ENCODE data around the gene PMF1.
"Not testable (repeated sequence)": the region's sequence is repeated elsewhere in the genome, so short reads cannot be mapped to it uniquely, and the experiment has no call there.

The PMF1 gene

GRCh38 chr1:156212833-156213643, at the start of gene PMF1:
TSS of gene PMF1 (plus strand) at chr1:156213007. CDS start at chr1:156213016, 9 bp downstream.
- peak; percentile 92 for DNase-seq

- no peak for DNase-seq
Measured at GRCh38 chr1:156163712-156164111, 49.1 kb upstream of the PMF1 start.

- DNase-seq = no peak
Measured at GRCh38 chr1:156164125-156164831, 48.5 kb upstream of the PMF1 start.

GRCh38 chr1:156165083-156165482, 47.7 kb upstream of the PMF1 start:
- peak; percentile 30 for DNase-seq

GRCh38 chr1:156167536-156167935, 45.3 kb upstream of the PMF1 start:
- no peak for DNase-seq

GRCh38 chr1:156172696-156173470, 39.9 kb upstream of the PMF1 start:
- DNase-seq = no peak

GRCh38 chr1:156176610-156177210, 36.1 kb upstream of the PMF1 start:
- DNase-seq = no peak

- DNase-seq = no peak
Measured at GRCh38 chr1:156177919-156178654, 34.7 kb upstream of the PMF1 start.

- DNase-seq = no peak
Measured at GRCh38 chr1:156180471-156180870, 32.3 kb upstream of the PMF1 start.

- not testable (repeated sequence) for DNase-seq
Measured at GRCh38 chr1:156181391-156181924, 31.3 kb upstream of the PMF1 start.

- DNase-seq = not testable (repeated sequence)
Measured at GRCh38 chr1:156182010-156182779, 30.6 kb upstream of the PMF1 start.

GRCh38 chr1:156186347-156187177, 26.2 kb upstream of the PMF1 start:
- DNase-seq = not testable (repeated sequence)

GRCh38 chr1:156190265-156190664, 22.5 kb upstream of the PMF1 start:
- not testable (repeated sequence) for DNase-seq

GRCh38 chr1:156191292-156191964, 21.4 kb upstream of the PMF1 start:
- no peak for DNase-seq

- DNase-seq = no peak
Measured at GRCh38 chr1:156193208-156193487, 19.7 kb upstream of the PMF1 start.

GRCh38 chr1:156193488-156194299, 19.1 kb upstream of the PMF1 start, which contains the start of gene SLC25A44:
TSS of gene SLC25A44 (plus strand) at chr1:156194104. CDS start at chr1:156199848, 5,744 bp downstream.
- DNase-seq = peak; percentile 96

GRCh38 chr1:156194300-156194652, 18.5 kb upstream of the PMF1 start:
- no peak for DNase-seq

- DNase-seq = no peak
Measured at GRCh38 chr1:156195853-156196252, 17.0 kb upstream of the PMF1 start.

- DNase-seq = no peak
Measured at GRCh38 chr1:156196445-156196844, 16.4 kb upstream of the PMF1 start.

All from kidney glomerular epithelial cell (primary cell).